ENCODE measurements around the gene SH3BP4.

The SH3BP4 gene

GRCh38 chr2:235001237-235002133, 49.7 kb downstream of the SH3BP4 start:
- Histone ChIP-seq H3K36me3 (no peaks in the 10 kb centered on the region), H3K27ac (no peak overlapping the region), H3K4me1 (ENCODE audit: control insufficient read depth in 1 of 2, insufficient read depth in 1 of 2, low read depth in 1 of 2, low read length in 1 of 2) (no peaks in the 10 kb centered on the region), H3K4me3 (ENCODE audit: low read depth in 1 of 2, low read length in 1 of 2) (no peak overlapping the region), H3K9me3 (no peaks in the 10 kb centered on the region), H3K27me3 (no peaks in the 10 kb centered on the region)
- TF ChIP-seq CTCF (IDR thresholded peaks at IDR 0.05), result no peak

GRCh38 chr2:235002198-235003095, 50.6 kb downstream of the SH3BP4 start:
- no peak overlapping the region for H3K27ac ChIP-seq
- H3K27me3 ChIP-seq, result no peaks in the 10 kb centered on the region
- H3K4me1 ChIP-seq (ENCODE audit: control insufficient read depth in 1 of 2, insufficient read depth in 1 of 2, low read depth in 1 of 2, low read length in 1 of 2), result no peaks in the 10 kb centered on the region
- H3K4me3 ChIP-seq (ENCODE audit: low read depth in 1 of 2, low read length in 1 of 2), result no peak overlapping the region
- H3K36me3 ChIP-seq, result no peaks in the 10 kb centered on the region
- no peaks in the 10 kb centered on the region for H3K9me3 ChIP-seq
- no peak for TF ChIP-seq CTCF (IDR thresholded peaks at IDR 0.05)

- no peak for TF ChIP-seq CTCF (IDR thresholded peaks at IDR 0.05)
- Histone ChIP-seq H3K4me1 (ENCODE audit: control insufficient read depth in 1 of 2, insufficient read depth in 1 of 2, low read depth in 1 of 2, low read length in 1 of 2) (no peaks in the 10 kb centered on the region), H3K4me3 (ENCODE audit: low read depth in 1 of 2, low read length in 1 of 2) (no peak overlapping the region), H3K27ac (no peak overlapping the region), H3K36me3 (no peaks in the 10 kb centered on the region), H3K9me3 (no peaks in the 10 kb centered on the region), H3K27me3 (no peaks in the 10 kb centered on the region)
Observed at GRCh38 chr2:235003096-235003775, 51.4 kb downstream of the SH3BP4 start.

GRCh38 chr2:235004329-235004903, 52.6 kb downstream of the SH3BP4 start:
- Histone ChIP-seq H3K27me3 (no peaks in the 10 kb centered on the region), H3K4me1 (ENCODE audit: control insufficient read depth in 1 of 2, insufficient read depth in 1 of 2, low read depth in 1 of 2, low read length in 1 of 2) (no peaks in the 10 kb centered on the region), H3K27ac (no peak overlapping the region), H3K9me3 (no peaks in the 10 kb centered on the region), H3K4me3 (ENCODE audit: low read depth in 1 of 2, low read length in 1 of 2) (no peak overlapping the region), H3K36me3 (no peaks in the 10 kb centered on the region)
- TF ChIP-seq CTCF (IDR thresholded peaks at IDR 0.05), result no peak

GRCh38 chr2:235005023-235005422, 53.2 kb downstream of the SH3BP4 start:
- Histone ChIP-seq H3K4me1 (ENCODE audit: control insufficient read depth in 1 of 2, insufficient read depth in 1 of 2, low read depth in 1 of 2, low read length in 1 of 2) (no peaks in the 10 kb centered on the region), H3K4me3 (ENCODE audit: low read depth in 1 of 2, low read length in 1 of 2) (no peak overlapping the region), H3K27me3 (no peaks in the 10 kb centered on the region), H3K27ac (no peak overlapping the region), H3K36me3 (no peaks in the 10 kb centered on the region), H3K9me3 (no peaks in the 10 kb centered on the region)
- TF ChIP-seq CTCF (IDR thresholded peaks at IDR 0.05), result no peak

All from neutrophil (primary cell).